ENCODE results near the gene IL1R1. TPM values are rescaled to one million over a fixed set of nuclear protein-coding genes. Genes with fewer than 3 reads are reported as not detected.

Gene IL1R1
- total RNA-seq, 1 experiment from 2014 or later = 0.39 TPM

DNA sequence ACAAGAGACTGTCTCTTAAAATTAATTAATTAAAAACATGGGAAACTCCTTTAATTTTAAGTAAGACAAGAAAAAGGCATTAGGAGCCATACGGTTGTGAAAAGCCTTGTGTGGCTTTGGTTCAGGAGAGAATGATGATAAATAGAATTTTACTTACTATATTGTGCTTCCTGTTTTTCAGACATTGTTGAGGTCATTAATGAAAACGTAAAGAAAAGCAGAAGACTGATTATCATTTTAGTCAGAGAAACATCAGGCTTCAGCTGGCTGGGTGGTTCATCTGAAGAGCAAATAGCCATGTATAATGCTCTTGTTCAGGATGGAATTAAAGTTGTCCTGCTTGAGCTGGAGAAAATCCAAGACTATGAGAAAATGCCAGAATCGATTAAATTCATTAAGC lies 33.6 kb downstream of the IL1R1 start:
- Histone ChIP-seq H2AK5ac (ENCODE audit: insufficient read length, low read length) (no peak overlapping the region), H3K79me2 (ENCODE audit: insufficient read depth, low read length) (no peaks in the 10 kb centered on the region), H3K9me3 (ENCODE audit: control insufficient read depth, low read depth, low read length) (no peaks in the 10 kb centered on the region), H3K4me1 (ENCODE audit: insufficient read depth, low read length) (no peaks in the 10 kb centered on the region), H2BK5ac (ENCODE audit: insufficient read length, low read length) (no peak overlapping the region), H2AFZ (ENCODE audit: low read length) (no peak overlapping the region), H4K20me1 (ENCODE audit: control insufficient read depth, insufficient read depth, insufficient read length) (no peaks in the 10 kb centered on the region), H2BK120ac (ENCODE audit: low read depth, low read length, poor library complexity, severe bottlenecking) (no peak overlapping the region), H3K79me1 (ENCODE audit: insufficient read depth, low read depth, low read length, poor library complexity, severe bottlenecking) (no peaks in the 10 kb centered on the region), H3K27me3 (ENCODE audit: insufficient read depth, low read length) (no peaks in the 10 kb centered on the region), H3K23me2 (ENCODE audit: insufficient read length, low read depth, low read length, poor library complexity, severe bottlenecking) (no peaks in the 10 kb centered on the region), H2BK20ac (ENCODE audit: low read depth, low read length, poor library complexity, severe bottlenecking) (no peak overlapping the region), H3T11ph (ENCODE audit: low read length) (no peak overlapping the region), H3K4me2 (ENCODE audit: insufficient read depth, insufficient read length, low read length) (no peak overlapping the region), H3K56ac (ENCODE audit: insufficient read length, low read depth, low read length) (no peak overlapping the region), H3K9ac (ENCODE audit: extremely low read depth, insufficient read length, low read length) (no peak overlapping the region), H2BK15ac (ENCODE audit: low read depth, low read length) (no peak overlapping the region), H3K4ac (ENCODE audit: low read depth, low read length) (no peak overlapping the region), H3K14ac (ENCODE audit: insufficient read depth, low read length) (no peak overlapping the region), H3K23ac (ENCODE audit: insufficient read length, low read depth, low read length) (no peak overlapping the region), H4K5ac (ENCODE audit: insufficient read length, low read depth, low read length) (no peak overlapping the region), H2BK12ac (ENCODE audit: insufficient read length, low read depth, low read length) (no peak overlapping the region), H3K18ac (ENCODE audit: insufficient read length, low read depth, low read length) (no peak overlapping the region), H3K27ac (ENCODE audit: insufficient read length, low read depth, low read length) (no peak overlapping the region), H4K91ac (ENCODE audit: insufficient read length, low read depth, low read length) (no peak overlapping the region), H4K8ac (replicated peaks; ENCODE audit: insufficient read length, low read depth, low read length) (no peak overlapping the region)
- DNase-seq = no peak
- H3K4me3 Mint-ChIP-seq = no peak overlapping the region
- no peaks in the 10 kb centered on the region for H3K9me3 Mint-ChIP-seq
- TF ChIP-seq, protein P1, sequence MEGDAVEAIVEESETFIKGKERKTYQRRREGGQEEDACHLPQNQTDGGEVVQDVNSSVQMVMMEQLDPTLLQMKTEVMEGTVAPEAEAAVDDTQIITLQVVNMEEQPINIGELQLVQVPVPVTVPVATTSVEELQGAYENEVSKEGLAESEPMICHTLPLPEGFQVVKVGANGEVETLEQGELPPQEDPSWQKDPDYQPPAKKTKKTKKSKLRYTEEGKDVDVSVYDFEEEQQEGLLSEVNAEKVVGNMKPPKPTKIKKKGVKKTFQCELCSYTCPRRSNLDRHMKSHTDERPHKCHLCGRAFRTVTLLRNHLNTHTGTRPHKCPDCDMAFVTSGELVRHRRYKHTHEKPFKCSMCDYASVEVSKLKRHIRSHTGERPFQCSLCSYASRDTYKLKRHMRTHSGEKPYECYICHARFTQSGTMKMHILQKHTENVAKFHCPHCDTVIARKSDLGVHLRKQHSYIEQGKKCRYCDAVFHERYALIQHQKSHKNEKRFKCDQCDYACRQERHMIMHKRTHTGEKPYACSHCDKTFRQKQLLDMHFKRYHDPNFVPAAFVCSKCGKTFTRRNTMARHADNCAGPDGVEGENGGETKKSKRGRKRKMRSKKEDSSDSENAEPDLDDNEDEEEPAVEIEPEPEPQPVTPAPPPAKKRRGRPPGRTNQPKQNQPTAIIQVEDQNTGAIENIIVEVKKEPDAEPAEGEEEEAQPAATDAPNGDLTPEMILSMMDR (conservative IDR thresholded peaks at IDR 0.05) = no peak
- no peaks in the 10 kb centered on the region; the same call in 1 of the 2 replicates for H3K27me3 Mint-ChIP-seq (ENCODE audit: low read depth)
- no CpG with 5 or more reads among the region's 3 CpGs for WGBS (ENCODE audit: extremely low coverage, insufficient read length, low lambda C conversion rate)
- H3K36me3 Mint-ChIP-seq (ENCODE audit: insufficient read depth in 1 of 3, low read depth in 3 of 3) = no peaks in the 10 kb centered on the region
- H3K27ac Mint-ChIP-seq = no peak overlapping the region
- H3K4me1 Mint-ChIP-seq = peaks cover 0 to 3% of the 10 kb centered on the region in 2 experiments; a peak in 2 of 4 replicates
